ENCODE data around the gene HIVEP3.

GRCh38 chr1:41882068-41882477 lies 36.6 kb downstream of the HIVEP3 start:
- no peak for TF ChIP-seq POLR2AphosphoS5 (IDR thresholded peaks at IDR 0.05)
- no peak for TF ChIP-seq CTCF (IDR thresholded peaks at IDR 0.05)
- TF ChIP-seq POLR2A (IDR thresholded peaks at IDR 0.05; ENCODE audit: low read depth) = no peak
- no peak for TF ChIP-seq EP300 (IDR thresholded peaks at IDR 0.05)
